LNCaP clone FGC (cell line): Measurements from ENCODE around the gene INPP4B.

Source experiments
- DNase-seq: peaks from one replicate; pipeline ENCODE4 v3.0.0-alpha.2; 2011; ENCODE audit warnings: low read depth
- H3K4me3 ChIP-seq: 2 replicates; pipeline ENCODE4 v1.5.1; 2011; ENCODE audit warnings: mild to moderate bottlenecking, low read depth, low read length, control low read depth
- TF ChIP-seq, protein P1 (sequence below): IDR thresholded peaks from 2 replicates; pipeline ENCODE4 v1.5.1; 2012; ENCODE audit warnings: mild to moderate bottlenecking; ENCODE audit not compliant: control insufficient read depth, insufficient read depth; ENCODE audit errors: extremely low read depth

Gene INPP4B

DNA sequence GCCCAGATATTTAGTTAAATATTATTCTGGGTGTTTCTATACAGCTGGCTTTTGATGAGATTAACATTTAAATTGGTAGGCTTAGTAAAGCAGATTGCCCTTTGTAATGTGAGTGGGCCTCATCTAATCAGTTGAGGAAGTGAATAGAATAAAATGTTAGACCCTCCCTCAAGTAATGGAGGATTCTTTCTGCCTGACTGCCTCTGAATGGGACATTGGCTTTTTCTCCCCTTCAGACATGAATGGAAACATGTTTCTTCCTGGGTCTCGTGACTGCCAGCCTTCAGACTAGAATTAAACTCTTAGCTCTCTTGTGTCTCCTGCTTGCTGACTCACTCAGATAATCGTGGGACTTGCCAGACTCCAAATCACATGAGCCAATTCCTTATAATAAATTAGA, 266.7 kb downstream of the INPP4B start:
- H3K4me3 ChIP-seq, result no peak overlapping the region
- TF ChIP-seq, protein P1, sequence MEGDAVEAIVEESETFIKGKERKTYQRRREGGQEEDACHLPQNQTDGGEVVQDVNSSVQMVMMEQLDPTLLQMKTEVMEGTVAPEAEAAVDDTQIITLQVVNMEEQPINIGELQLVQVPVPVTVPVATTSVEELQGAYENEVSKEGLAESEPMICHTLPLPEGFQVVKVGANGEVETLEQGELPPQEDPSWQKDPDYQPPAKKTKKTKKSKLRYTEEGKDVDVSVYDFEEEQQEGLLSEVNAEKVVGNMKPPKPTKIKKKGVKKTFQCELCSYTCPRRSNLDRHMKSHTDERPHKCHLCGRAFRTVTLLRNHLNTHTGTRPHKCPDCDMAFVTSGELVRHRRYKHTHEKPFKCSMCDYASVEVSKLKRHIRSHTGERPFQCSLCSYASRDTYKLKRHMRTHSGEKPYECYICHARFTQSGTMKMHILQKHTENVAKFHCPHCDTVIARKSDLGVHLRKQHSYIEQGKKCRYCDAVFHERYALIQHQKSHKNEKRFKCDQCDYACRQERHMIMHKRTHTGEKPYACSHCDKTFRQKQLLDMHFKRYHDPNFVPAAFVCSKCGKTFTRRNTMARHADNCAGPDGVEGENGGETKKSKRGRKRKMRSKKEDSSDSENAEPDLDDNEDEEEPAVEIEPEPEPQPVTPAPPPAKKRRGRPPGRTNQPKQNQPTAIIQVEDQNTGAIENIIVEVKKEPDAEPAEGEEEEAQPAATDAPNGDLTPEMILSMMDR, result no peak
- DNase-seq, result no peak

DNA sequence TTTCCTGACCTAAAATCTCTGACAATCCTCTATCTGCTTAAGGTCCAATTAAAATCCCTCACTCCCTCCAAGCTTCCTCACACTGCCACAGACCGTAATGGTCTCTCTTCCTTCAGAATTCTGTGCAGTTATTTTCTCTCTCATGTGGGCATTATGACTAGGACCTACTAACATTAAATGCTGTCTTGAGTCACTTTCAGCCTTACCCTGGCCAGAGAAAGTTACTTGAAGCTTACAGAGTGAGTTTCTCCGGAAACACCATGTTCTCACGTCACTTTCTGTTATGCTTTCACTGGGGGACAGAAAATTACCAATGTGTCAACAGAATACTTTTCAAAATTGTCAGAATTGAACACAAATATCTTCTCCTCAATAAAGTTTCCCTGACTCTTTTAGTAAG, 271.8 kb downstream of the INPP4B start:
- TF ChIP-seq, protein P1, result no peak
- DNase-seq, result no peak
- H3K4me3 ChIP-seq, result no peak overlapping the region

DNA sequence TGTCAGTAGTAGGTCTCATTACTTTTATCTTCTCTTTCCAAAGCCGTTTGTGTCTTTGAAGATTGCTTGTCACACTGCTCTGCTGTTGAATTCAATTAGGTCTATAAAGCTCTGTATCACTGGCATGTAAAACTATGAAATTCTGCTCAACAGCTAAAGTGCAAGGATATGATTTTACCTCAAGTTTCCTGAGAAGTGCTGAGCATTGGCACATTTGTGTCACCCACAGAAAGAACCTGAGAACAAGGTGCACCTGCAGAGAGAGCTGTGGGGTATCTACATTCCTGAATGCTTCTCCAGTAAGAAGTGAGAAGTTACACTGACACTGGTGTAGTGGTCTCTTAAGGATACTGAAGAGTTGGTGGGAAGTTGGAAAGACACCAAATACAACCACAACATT, 274.0 kb downstream of the INPP4B start:
- TF ChIP-seq, protein P1, result no peak
- DNase-seq, result no peak
- no peak overlapping the region for H3K4me3 ChIP-seq

DNA sequence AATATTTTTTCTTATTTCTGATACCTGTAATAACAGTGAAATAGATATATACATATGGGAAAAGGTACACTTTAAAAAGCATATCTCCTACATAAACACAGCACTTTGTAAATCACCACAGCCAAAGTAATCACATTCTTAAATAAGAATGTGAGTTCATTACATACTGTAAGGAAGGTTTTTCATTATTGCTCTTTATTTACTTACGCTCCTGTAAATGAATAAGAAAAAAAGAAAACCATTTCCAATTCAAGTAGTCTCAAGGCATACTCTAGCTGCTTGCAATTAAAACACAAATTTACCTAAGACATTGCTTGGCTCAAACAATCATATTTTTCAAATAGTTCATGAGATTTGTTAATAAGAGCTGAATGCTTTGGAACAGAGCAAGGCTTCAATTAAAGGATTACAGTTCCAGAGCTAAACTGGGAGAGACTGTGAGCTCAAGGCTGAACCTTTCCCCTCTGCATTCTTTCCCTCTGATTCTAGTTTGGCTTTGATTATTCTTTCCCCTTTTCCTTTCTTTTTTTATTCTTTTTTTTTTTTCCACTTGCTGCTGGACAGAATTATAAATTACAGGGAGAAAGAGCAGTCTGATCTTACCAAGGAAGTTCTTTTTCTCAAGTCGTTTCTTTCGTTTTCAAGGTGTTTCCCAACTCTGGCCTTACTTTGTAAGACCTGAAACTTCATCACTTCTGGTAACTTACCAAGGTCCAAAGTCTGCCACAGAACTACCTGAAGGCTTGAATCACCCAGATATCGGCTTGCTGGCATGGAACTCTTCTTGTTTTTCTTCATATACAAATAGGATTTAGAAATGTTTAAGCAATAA, 278.3 kb downstream of the INPP4B start:
- DNase-seq, result no peak
- TF ChIP-seq, protein P1, result no peak
- H3K4me3 ChIP-seq, result no peak overlapping the region

DNA sequence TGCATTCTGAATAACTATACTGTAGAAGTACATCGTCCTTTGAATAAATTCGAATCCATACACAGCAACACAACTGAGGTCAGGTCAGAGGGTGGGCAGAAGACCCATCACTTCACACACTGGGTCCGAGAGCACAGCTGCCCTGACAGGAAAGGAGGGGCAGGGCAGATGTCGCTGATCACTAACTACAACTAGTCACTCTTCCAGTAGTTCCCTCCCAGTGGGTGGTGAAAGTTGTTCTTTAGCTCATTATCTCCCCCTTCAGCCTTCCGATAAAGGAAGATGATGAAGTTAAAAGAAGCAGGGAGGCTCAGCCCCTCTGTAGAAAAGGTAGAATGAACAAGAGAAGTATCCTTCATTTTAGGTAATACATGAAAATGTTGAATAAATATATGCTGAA, 278.9 kb downstream of the INPP4B start:
- TF ChIP-seq, protein P1, result no peak
- no peak for DNase-seq
- H3K4me3 ChIP-seq, result no peak overlapping the region

DNA sequence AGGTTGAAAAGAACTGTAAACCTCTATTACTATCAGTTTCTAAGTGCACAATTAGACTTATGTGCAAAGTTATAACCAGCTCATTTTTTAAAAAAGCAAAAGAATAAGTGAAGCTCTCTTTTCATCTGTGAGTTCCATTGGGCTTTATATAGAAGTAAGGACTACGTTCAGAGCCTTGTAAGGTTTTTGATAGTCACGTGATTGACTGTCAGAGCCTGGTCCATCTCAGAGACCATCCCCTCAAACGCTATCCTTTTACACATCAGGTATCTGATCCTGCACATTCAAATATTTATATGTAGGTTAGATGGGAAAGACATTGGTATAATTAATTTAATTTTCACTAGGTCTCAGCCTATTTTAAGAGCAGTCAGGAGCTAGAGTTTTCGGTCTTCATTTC, 279.3 kb downstream of the INPP4B start:
- TF ChIP-seq, protein P1, result no peak
- no peak for DNase-seq
- no peak overlapping the region for H3K4me3 ChIP-seq

DNA sequence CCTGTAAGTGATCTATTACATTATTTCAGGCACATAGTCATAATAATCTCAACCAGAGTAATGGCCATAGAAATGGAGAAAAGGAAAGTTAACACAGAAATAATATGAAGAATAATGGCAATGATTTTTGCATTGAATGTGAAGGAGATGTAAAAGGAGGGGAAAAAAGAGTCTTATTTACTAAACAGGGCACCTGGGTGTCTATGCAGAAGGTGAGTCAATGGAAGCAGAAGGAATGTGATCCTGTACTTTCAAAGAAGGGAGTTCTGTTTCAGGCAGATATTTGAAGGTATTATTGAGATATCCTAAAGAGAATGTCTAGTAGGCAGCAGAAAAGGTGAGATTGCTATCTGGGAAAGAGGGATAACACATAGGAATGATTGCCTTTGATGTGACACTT, 279.9 kb downstream of the INPP4B start:
- H3K4me3 ChIP-seq, result no peak overlapping the region
- TF ChIP-seq, protein P1, result no peak
- DNase-seq, result no peak
